ENCODE measurements around the gene PDLIM5.

Gene PDLIM5

GRCh38 chr4:94665500-94666404 lies 214.0 kb downstream of the PDLIM5 start:
- no peak for DNase-seq

GRCh38 chr4:94668724-94669123 lies 217.0 kb downstream of the PDLIM5 start:
- no peak for DNase-seq

- DNase-seq: no peak
Measured at GRCh38 chr4:94669672-94670664, 218.2 kb downstream of the PDLIM5 start.

GRCh38 chr4:94671113-94671512 lies 219.4 kb downstream of the PDLIM5 start:
- no peak for DNase-seq

- DNase-seq: no peak
Measured at GRCh38 chr4:94673961-94674360, 222.2 kb downstream of the PDLIM5 start.

GRCh38 chr4:94676970-94677369 lies 225.2 kb downstream of the PDLIM5 start:
- DNase-seq: no peak

GRCh38 chr4:94678896-94679295 lies 227.2 kb downstream of the PDLIM5 start:
- DNase-seq: no peak

- DNase-seq: no peak
Measured at GRCh38 chr4:94680176-94680862, 228.6 kb downstream of the PDLIM5 start.

GRCh38 chr4:94686086-94686485 lies 234.3 kb downstream of the PDLIM5 start:
- DNase-seq: no peak

- DNase-seq: no peak
Measured at GRCh38 chr4:94689155-94689860, 237.6 kb downstream of the PDLIM5 start.

- no peak for DNase-seq
Measured at GRCh38 chr4:94690851-94691254, 239.1 kb downstream of the PDLIM5 start.

GRCh38 chr4:94691552-94691951 lies 239.8 kb downstream of the PDLIM5 start:
- DNase-seq: no peak

- no peak for DNase-seq
Measured at GRCh38 chr4:94695384-94695783, 243.6 kb downstream of the PDLIM5 start.

- no peak for DNase-seq
Measured at GRCh38 chr4:94698187-94698586, 246.4 kb downstream of the PDLIM5 start.

GRCh38 chr4:94700298-94700697 lies 248.6 kb downstream of the PDLIM5 start:
- DNase-seq: no peak

- no peak for DNase-seq
Measured at GRCh38 chr4:94701631-94702300, 250.0 kb downstream of the PDLIM5 start.

GRCh38 chr4:94711635-94712034 lies 259.9 kb downstream of the PDLIM5 start:
- DNase-seq: no peak

GRCh38 chr4:94714365-94715160 lies 262.8 kb downstream of the PDLIM5 start:
- no peak for DNase-seq

- no peak for DNase-seq
Measured at GRCh38 chr4:94715726-94716125, 264.0 kb downstream of the PDLIM5 start.

Data from T-helper 1 cell (primary cell).